A673 (cell line): ENCODE measurements around the gene F3. TPM values are rescaled to one million over a fixed set of nuclear protein-coding genes. Genes with fewer than 3 reads are reported as not detected.

Experiments used
- BruUV-seq: library from RNA; stranded (reverse); fragments of 400-500 nt; replicated peaks from 2 replicates; lab custom pipeline; 2021; lab: Mats Ljungman, UMichigan
- CTCF ChIA-PET: fragments of 300-600 bp; sonication (Branson Sonifier 250); formaldehyde crosslinking; loops from one replicate; lab custom pipeline; 2022; ENCODE audit warnings: antibody characterized with exemption; lab: Charles Lee
- POLR2A ChIA-PET: fragments of 300-600 bp; sonication (Branson Sonifier 250); formaldehyde crosslinking; loops from one replicate; lab custom pipeline; 2022; ENCODE audit warnings: antibody characterized with exemption; ENCODE audit not compliant: low non-redundant PET; lab: Charles Lee
- DNase-seq: peaks from one replicate; pipeline ENCODE4 v3.0.0-alpha.2; 2015; ENCODE audit warnings: low spot score
- H3K27ac ChIP-seq: fragments of 200-600 bp; sonication (generic); 2 replicates; pipeline ENCODE4 v1.5.1; 2016; ENCODE audit warnings: mixed run types, low read depth, mild to moderate bottlenecking, mixed read lengths, antibody characterized with exemption, low read length; ENCODE audit not compliant: poor library complexity, severe bottlenecking
- H3K27me3 ChIP-seq: fragments of 200-600 bp; sonication (generic); replicated peaks from 2 replicates; pipeline ENCODE4 v1.6.1; 2017; ENCODE audit warnings: mixed run types, low read depth, mild to moderate bottlenecking, mixed read lengths, antibody characterized with exemption, low read length; ENCODE audit not compliant: insufficient read depth, poor library complexity
- H3K36me3 ChIP-seq: fragments of 200-600 bp; sonication (generic); 2 replicates; pipeline ENCODE4 v1.6.1; 2016; ENCODE audit warnings: mixed run types, mild to moderate bottlenecking, mixed read lengths, antibody characterized with exemption, low read length; ENCODE audit not compliant: insufficient read depth, poor library complexity, severe bottlenecking
- H3K4me1 ChIP-seq: fragments of 200-600 bp; sonication (generic); 2 replicates; pipeline ENCODE4 v1.6.1; 2017; ENCODE audit warnings: mixed run types, mild to moderate bottlenecking, mixed read lengths, antibody characterized with exemption, low read length; ENCODE audit not compliant: insufficient read depth, poor library complexity, severe bottlenecking
- H3K4me3 ChIP-seq: fragments of 200-600 bp; sonication (generic); 2 replicates; pipeline ENCODE4 v1.5.1; 2016; ENCODE audit warnings: low read depth, mixed run types, mild to moderate bottlenecking, mixed read lengths, low read length; ENCODE audit not compliant: poor library complexity, severe bottlenecking
- H3K9me3 ChIP-seq: fragments of 200-600 bp; sonication (generic); 2 replicates; pipeline ENCODE4 v1.6.1; 2016; ENCODE audit warnings: mixed run types, low read depth, mild to moderate bottlenecking, mixed read lengths, antibody characterized with exemption, low read length; ENCODE audit not compliant: poor library complexity, severe bottlenecking
- CTCF ChIP-seq: fragments of 300-800, 200-600 bp; sonication (generic); conservative IDR thresholded peaks from 2 replicates; pipeline ENCODE4 v1.5.1; 2017; ENCODE audit warnings: low read depth, mild to moderate bottlenecking, antibody characterized with exemption, low read length, moderate library complexity, mixed read lengths
- EZH2 ChIP-seq: fragments of 200-600 bp; sonication (generic); IDR thresholded peaks from 2 replicates; pipeline ENCODE4 v1.6.1; 2017; ENCODE audit warnings: borderline replicate concordance, low read depth, mild to moderate bottlenecking, mixed read lengths, antibody characterized with exemption, low read length; ENCODE audit not compliant: poor library complexity, severe bottlenecking
- intact Hi-C: fragments of 100-400 bp; cut with micrococcal nuclease; formaldehyde crosslinking; loops from one replicate; pipeline ENCODE4 v1.10.0; 2022; ENCODE audit not compliant: unreplicated experiment
- total RNA-seq: library from RNA; stranded (reverse); gene quantifications from 2 replicates; pipeline ENCODE4 v1.2.3, GENCODE V29; 2021

F3 gene
- total RNA-seq, 1 experiment from 2014 or later = 5.6 TPM

DNA sequence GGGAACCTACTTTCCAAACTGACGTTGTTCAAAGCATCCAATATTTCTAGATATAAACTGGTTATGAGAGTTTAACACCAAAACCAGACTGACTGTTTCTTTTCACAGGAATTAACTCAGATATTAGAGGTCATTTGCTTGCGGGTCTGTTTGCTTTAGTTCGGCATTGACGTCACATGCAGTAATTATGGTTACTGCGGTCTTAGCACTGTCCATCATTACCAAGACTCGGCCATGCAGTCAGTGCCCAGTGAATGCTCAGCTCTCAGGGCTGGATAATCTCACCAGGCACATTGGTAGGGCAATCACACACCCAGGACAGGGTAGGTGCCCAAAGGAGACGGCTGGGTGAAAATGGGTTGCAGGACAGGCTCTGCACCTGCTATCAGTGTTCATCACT, 9.9 kb upstream of the F3 start:
- no peak overlapping the region for H3K27ac ChIP-seq
- ChIA-PET CTCF (no interaction called here), POLR2A (no interaction called here)
- no peak overlapping the region for H3K4me3 ChIP-seq
- BruUV-seq = no TSS peak
- no peaks in the 10 kb centered on the region for H3K36me3 ChIP-seq
- intact Hi-C loops = no loop called here
- no peak for DNase-seq
- H3K27me3 ChIP-seq = no peaks in the 10 kb centered on the region
- no peaks in the 10 kb centered on the region for H3K9me3 ChIP-seq
- H3K4me1 ChIP-seq = peaks cover 4% of the 10 kb centered on the region
- TF ChIP-seq EZH2 (no peak), CTCF (no peak)

GRCh38 chr1:94550800-94551241, 9.3 kb upstream of the F3 start:
- TF ChIP-seq EZH2 = no peak
- TF ChIP-seq CTCF = no peak

DNA sequence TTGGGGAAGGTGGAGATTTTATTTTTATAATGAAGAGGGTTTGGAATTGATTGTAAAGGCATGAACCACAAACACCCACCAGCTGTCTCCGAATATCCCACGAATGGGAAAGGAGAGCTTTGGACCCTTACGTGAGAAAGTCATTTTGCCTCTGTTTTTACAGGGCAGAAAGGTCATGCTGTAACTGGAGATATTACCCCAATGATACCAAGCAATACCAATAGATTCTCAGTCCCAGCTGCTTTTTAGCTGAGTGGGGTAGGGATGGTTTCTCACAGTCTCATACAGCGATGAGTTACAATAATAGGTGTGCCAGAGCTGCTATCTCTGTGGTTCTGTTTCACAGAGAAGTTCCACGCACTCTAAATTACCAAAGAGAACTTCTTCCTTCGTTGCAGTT, 8.8 kb upstream of the F3 start:
- no peak for TF ChIP-seq CTCF
- no peak for TF ChIP-seq EZH2
- BruUV-seq = no TSS peak
- no peak for DNase-seq
- H3K27me3 ChIP-seq = no peaks in the 10 kb centered on the region
- H3K4me1 ChIP-seq = peaks cover 4% of the 10 kb centered on the region
- no peak overlapping the region for H3K4me3 ChIP-seq
- H3K9me3 ChIP-seq = no peaks in the 10 kb centered on the region
- intact Hi-C loops = no loop called here
- POLR2A ChIA-PET = no interaction called here
- H3K36me3 ChIP-seq = no peaks in the 10 kb centered on the region
- H3K27ac ChIP-seq = no peak overlapping the region
- CTCF ChIA-PET = no interaction called here

More at GRCh38 chr1:94550800-94551241, 9.3 kb upstream of the F3 start:
- POLR2A ChIA-PET = no interaction called here
- CTCF ChIA-PET = no interaction called here
- H3K9me3 ChIP-seq = no peaks in the 10 kb centered on the region
- no TSS peak for BruUV-seq
- intact Hi-C loops = no loop called here
- no peak overlapping the region for H3K4me3 ChIP-seq
- H3K4me1 ChIP-seq = peaks cover 4% of the 10 kb centered on the region
- no peaks in the 10 kb centered on the region for H3K36me3 ChIP-seq
- H3K27ac ChIP-seq = no peak overlapping the region
- no peak for DNase-seq
- no peaks in the 10 kb centered on the region for H3K27me3 ChIP-seq
